ENCODE data around the gene TUSC7. TPM values are rescaled to one million over a fixed set of nuclear protein-coding genes. Genes with fewer than 3 reads are reported as not detected.

The TUSC7 gene
- total and polyA plus RNA-seq, 2 experiments from 2014 or later, result 1.9 TPM; not detected in 1

DNA sequence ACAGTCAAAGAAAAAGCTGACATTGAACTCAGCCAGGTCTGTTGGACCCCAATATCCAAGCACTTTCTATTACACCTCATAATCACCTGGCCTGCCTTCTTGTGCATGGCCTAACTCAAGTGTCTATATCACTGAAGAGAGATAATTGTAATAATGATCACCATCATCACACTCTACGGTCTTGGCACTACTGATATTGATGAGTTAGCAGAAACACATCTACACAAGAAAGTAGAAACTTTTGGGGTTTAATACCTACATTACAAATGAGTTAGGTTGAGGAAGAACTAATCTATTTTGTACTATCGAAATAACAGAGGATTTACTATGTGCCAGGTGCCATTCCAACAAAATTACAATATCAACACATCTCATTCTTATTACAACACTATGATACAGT lies 30.7 kb downstream of the TUSC7 start:
- Histone ChIP-seq H3K9me3 (ENCODE audit: low read depth) (no peaks in the 10 kb centered on the region), H3K4me1 (ENCODE audit: low read depth) (peaks cover 9% of the 10 kb centered on the region), H3K4me3 (no peak overlapping the region), H3K27ac (no peak overlapping the region), H3K36me3 (no peaks in the 10 kb centered on the region), H3K27me3 (no peaks in the 10 kb centered on the region)
- TF ChIP-seq, protein P1, sequence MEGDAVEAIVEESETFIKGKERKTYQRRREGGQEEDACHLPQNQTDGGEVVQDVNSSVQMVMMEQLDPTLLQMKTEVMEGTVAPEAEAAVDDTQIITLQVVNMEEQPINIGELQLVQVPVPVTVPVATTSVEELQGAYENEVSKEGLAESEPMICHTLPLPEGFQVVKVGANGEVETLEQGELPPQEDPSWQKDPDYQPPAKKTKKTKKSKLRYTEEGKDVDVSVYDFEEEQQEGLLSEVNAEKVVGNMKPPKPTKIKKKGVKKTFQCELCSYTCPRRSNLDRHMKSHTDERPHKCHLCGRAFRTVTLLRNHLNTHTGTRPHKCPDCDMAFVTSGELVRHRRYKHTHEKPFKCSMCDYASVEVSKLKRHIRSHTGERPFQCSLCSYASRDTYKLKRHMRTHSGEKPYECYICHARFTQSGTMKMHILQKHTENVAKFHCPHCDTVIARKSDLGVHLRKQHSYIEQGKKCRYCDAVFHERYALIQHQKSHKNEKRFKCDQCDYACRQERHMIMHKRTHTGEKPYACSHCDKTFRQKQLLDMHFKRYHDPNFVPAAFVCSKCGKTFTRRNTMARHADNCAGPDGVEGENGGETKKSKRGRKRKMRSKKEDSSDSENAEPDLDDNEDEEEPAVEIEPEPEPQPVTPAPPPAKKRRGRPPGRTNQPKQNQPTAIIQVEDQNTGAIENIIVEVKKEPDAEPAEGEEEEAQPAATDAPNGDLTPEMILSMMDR (IDR thresholded peaks at IDR 0.05; ENCODE audit: low read depth, low read length), result no peak
- no peak for DNase-seq (ENCODE audit: low read depth in 1 of 2, low spot score in 1 of 2)

DNA sequence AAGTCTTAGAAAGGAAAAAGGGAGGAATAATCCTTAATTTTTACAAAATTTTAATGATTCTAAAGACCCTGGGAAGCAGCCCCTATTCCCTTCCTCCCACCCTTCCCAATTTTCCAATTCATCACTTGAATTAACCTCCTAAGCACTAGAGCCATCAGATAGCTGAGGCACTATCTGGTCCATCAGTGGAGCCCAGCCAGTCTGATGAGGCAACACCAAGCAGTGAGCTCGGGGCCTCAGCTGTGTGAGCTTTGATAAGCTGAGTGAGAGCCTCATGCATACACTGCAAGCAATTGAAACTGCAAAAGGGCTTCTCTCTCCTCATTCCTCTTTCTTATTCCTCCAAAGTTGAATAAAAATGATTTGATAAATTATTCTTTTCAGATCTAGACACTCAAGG lies 31.9 kb downstream of the TUSC7 start:
- H3K9me3 ChIP-seq (ENCODE audit: low read depth), result no peaks in the 10 kb centered on the region
- TF ChIP-seq, protein P1 (IDR thresholded peaks at IDR 0.05; ENCODE audit: low read depth, low read length), result no peak
- H3K36me3 ChIP-seq, result no peaks in the 10 kb centered on the region
- H3K27ac ChIP-seq, result no peak overlapping the region
- H3K27me3 ChIP-seq, result no peaks in the 10 kb centered on the region
- H3K4me3 ChIP-seq, result no peak overlapping the region
- H3K4me1 ChIP-seq (ENCODE audit: low read depth), result peaks cover 9% of the 10 kb centered on the region
- DNase-seq (ENCODE audit: low read depth in 1 of 2, low spot score in 1 of 2), result peak in 1 of 2 donors; percentile 41

DNA sequence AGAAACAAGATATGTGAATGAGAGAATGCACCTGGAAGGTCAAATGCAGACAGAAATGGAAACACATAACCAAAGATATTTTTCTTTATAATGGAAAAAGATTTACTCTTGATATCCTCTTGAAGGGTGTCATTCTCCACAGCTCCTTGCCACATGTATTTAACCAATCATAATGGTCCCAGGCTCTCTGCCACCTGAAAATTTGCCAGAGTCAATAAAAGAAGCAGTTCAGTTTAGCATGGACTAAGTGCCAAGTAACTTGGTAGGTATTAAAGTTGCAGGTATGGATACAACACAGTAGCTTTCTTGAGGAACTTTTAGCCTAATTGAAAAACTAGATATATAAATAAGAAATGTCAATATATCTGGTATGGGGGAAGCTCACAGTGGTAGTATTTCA lies 33.5 kb downstream of the TUSC7 start:
- Histone ChIP-seq H3K4me3 (no peak overlapping the region), H3K9me3 (ENCODE audit: low read depth) (no peaks in the 10 kb centered on the region)
- TF ChIP-seq, protein P1 (IDR thresholded peaks at IDR 0.05; ENCODE audit: low read depth, low read length), result no peak

DNA sequence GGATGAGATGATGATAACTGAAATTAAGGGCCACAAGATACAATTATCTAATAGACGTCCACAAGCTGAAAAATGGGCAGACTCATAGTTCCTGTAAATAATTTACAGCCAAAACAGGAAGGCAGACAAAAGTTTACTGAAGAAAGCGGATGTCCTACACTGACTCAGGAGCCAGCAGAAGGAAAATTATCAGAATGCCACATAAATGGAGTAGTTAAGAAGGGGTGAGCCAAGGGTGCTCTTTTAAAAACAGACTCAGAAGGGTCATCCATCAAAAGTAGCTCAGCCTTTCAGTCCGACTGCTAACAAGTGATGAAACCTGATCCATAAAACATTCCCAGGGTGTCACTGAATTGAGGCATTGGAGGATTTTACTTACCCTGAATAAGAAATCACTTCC lies 39.8 kb downstream of the TUSC7 start:
- Histone ChIP-seq H3K4me3 (no peak overlapping the region), H3K27ac (no peak overlapping the region), H3K9me3 (ENCODE audit: low read depth) (no peaks in the 10 kb centered on the region), H3K4me1 (ENCODE audit: low read depth) (no peaks in the 10 kb centered on the region), H3K27me3 (no peaks in the 10 kb centered on the region), H3K36me3 (no peaks in the 10 kb centered on the region)
- DNase-seq (ENCODE audit: low read depth in 1 of 2, low spot score in 1 of 2), result peak in 1 of 2 donors; percentile 3
- TF ChIP-seq, protein P1 (IDR thresholded peaks at IDR 0.05; ENCODE audit: low read depth, low read length), result no peak

More for the DNA sequence above, 33.5 kb downstream of the TUSC7 start:
- DNase-seq (ENCODE audit: low read depth in 1 of 2, low spot score in 1 of 2), result no peak
- H3K36me3 ChIP-seq, result no peaks in the 10 kb centered on the region
- H3K27me3 ChIP-seq, result no peaks in the 10 kb centered on the region
- peaks cover 9% of the 10 kb centered on the region for H3K4me1 ChIP-seq (ENCODE audit: low read depth)
- no peak overlapping the region for H3K27ac ChIP-seq

DNA sequence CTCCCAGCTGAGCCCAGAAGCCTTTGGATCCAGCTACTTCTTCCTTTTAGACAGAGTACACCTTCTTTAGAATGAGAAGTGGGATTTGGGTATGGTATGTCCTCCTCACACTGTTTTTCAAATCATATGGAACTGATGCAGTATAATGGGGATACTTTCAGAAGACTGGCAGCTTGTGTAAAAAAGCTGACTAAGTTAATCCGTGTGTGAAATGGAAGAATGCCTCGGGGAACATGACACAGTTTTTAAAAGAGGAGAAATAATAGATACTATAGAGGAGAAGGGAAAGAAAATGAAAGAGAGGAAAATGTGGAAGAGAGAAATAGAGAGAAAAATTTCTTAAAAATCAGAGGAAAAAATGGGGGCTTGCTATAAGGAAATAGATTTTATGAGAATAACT lies 47.7 kb downstream of the TUSC7 start:
- DNase-seq (ENCODE audit: low read depth in 1 of 2, low spot score in 1 of 2), result no peak

More for the DNA sequence above, 47.7 kb downstream of the TUSC7 start:
- Histone ChIP-seq H3K36me3 (no peaks in the 10 kb centered on the region), H3K9me3 (ENCODE audit: low read depth) (no peaks in the 10 kb centered on the region), H3K27me3 (no peaks in the 10 kb centered on the region), H3K4me1 (ENCODE audit: low read depth) (no peaks in the 10 kb centered on the region), H3K27ac (no peak overlapping the region), H3K4me3 (no peak overlapping the region)
- TF ChIP-seq, protein P1 (IDR thresholded peaks at IDR 0.05; ENCODE audit: low read depth, low read length), result no peak

All from cardiac muscle cell (in vitro differentiated cells and primary cell).